Ovary (tissue), 3 donors: ENCODE results near the gene SSR4.

Experiments used
- POLR2A ChIP-seq: fragments of 450-650 bp; IDR thresholded peaks from one replicate; pipeline ENCODE4 v1.6.1; 2017; ENCODE audit warnings: antibody characterized with exemption, mild to moderate bottlenecking, moderate library complexity
- TF ChIP-seq, protein P1 (sequence below), 3 donors: fragments of 450-650 bp in 2 of 3; fragments of 200-600 bp in 1 of 3; IDR thresholded peaks; one replicate each; pipeline versions ENCODE4 v1.5.1 to v1.8.0; 2016 to 2022; ENCODE audit warnings: antibody characterized with exemption in 3 of 3, mild to moderate bottlenecking in 1 of 3
- donor health status: DM: no; HTN: no; CAD: no.

DNA sequence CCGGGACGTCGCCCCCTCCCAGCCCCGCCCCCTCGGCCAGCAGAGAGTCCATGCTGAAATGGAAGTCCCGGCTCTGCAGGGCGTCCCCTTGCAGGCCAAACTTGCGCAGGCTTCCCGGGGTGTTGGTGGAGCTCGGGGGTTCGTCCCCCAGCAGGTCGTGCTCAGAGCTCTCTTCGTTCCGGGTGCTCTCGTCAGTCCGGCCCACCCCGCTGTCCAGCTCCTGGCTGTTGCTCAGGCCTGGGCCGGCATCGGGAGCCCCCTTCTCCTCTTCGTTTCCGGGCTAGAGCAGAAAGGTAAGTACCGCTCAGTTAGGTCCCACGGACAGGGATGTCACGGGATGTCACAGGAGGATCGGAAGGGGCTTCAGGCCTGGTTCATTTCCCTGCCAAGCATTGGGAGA, 10.2 kb downstream of the SSR4 start:
- TF ChIP-seq, protein P1, sequence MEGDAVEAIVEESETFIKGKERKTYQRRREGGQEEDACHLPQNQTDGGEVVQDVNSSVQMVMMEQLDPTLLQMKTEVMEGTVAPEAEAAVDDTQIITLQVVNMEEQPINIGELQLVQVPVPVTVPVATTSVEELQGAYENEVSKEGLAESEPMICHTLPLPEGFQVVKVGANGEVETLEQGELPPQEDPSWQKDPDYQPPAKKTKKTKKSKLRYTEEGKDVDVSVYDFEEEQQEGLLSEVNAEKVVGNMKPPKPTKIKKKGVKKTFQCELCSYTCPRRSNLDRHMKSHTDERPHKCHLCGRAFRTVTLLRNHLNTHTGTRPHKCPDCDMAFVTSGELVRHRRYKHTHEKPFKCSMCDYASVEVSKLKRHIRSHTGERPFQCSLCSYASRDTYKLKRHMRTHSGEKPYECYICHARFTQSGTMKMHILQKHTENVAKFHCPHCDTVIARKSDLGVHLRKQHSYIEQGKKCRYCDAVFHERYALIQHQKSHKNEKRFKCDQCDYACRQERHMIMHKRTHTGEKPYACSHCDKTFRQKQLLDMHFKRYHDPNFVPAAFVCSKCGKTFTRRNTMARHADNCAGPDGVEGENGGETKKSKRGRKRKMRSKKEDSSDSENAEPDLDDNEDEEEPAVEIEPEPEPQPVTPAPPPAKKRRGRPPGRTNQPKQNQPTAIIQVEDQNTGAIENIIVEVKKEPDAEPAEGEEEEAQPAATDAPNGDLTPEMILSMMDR (IDR thresholded peaks at IDR 0.05) = no peak
- TF ChIP-seq POLR2A = no peak
